ENCODE data around the gene POLE3. TPM values are rescaled to one million over a fixed set of nuclear protein-coding genes. Genes with fewer than 3 reads are reported as not detected.

The POLE3 gene
- polyA plus RNA-seq, 3 donors, result 36.1 to 113 (median 92.1) TPM

DNA sequence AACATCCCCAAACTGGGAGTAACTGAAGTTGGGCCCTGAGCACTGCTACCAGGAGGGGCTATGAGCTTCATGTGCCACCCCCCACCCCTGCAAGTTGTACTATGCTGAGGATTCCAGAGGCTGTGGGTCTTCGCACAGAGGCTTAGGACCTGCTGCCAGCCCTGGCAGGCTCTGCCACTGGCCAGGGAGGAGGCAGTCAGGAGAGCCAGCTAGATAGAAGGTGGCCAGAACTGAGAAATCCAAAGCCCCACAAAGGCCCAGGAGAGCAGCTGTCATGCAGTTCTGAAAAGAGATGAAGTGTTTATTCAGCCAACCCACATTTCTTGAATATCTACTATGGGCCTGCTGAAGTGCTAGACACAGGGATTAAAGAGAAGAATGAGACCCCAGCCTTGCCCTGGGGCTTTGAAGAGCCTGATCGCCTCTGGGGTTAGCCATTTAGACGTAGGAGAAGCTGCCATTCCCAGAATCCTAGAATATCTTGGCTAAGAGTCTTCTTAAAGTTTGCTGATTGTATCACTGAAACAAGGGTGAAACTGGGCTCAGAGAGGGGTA is 10.8 kb downstream of the POLE3 start:
- Histone ChIP-seq H3K9me3 (replicated peaks in 1 of 2; ENCODE audit: control insufficient read depth in 1 of 2, insufficient read depth in 1 of 2, low read length in 2 of 2) (no peaks in the 10 kb centered on the region), H3K36me3 (replicated peaks in 1 of 2; ENCODE audit: control insufficient read depth in 1 of 2, insufficient read depth in 2 of 2, low read length in 2 of 2) (peaks cover 3 to 17% of the 10 kb centered on the region in 2 donors), H3K27me3 (ENCODE audit: control insufficient read depth in 2 of 2, insufficient read depth in 2 of 2, low read length in 2 of 2) (no peaks in the 10 kb centered on the region), H3K4me3 (replicated peaks in 1 of 3; ENCODE audit: low read depth in 2 of 3, low read length in 3 of 3) (peak overlapping the region in 1 of 3 experiments; percentile 96), H3K4me2 (replicated peaks; ENCODE audit: extremely low read depth, low read length, poor library complexity, severe bottlenecking) (peak overlapping the region; percentile 94), H2AFZ (ENCODE audit: insufficient read depth, low read depth, low read length, poor library complexity, severe bottlenecking) (no peak overlapping the region), H3K4me1 (ENCODE audit: control insufficient read depth in 1 of 2, insufficient read depth in 2 of 2, low read length in 2 of 2) (peaks cover 44 to 52% of the 10 kb centered on the region in 2 donors), H4K20me1 (ENCODE audit: insufficient read depth, low read length) (peaks cover 7% of the 10 kb centered on the region), H3K9ac (ENCODE audit: insufficient read depth, low read length, poor library complexity, severe bottlenecking) (peak overlapping the region; percentile 78), H3K27ac (ENCODE audit: low read depth in 1 of 2, low read length in 2 of 2) (peak overlapping the region in 1 of 2 donors; percentile 6), H3K79me2 (ENCODE audit: insufficient read depth, low read length) (peaks cover 60% of the 10 kb centered on the region)
- Mint-ChIP-seq H3K4me3 (peak overlapping the region in 1 of 2 donors; percentile 73), H3K36me3 (peaks cover 18 to 21% of the 10 kb centered on the region in 2 donors), H3K27ac (peak overlapping the region in 2 of 7 donors; percentile 50 to 67), H3K4me1 (peaks cover 55% of the 10 kb centered on the region), H3K27me3 (ENCODE audit: low read depth in 3 of 3) (peaks cover 0 to 2% (median 0%) of the 10 kb centered on the region in 3 donors), H3K9me3 (no peaks in the 10 kb centered on the region)
- WGBS (ENCODE audit: insufficient coverage), result 100% methylated on average over 2 of the region's 3 CpGs
- TF ChIP-seq, protein P1, sequence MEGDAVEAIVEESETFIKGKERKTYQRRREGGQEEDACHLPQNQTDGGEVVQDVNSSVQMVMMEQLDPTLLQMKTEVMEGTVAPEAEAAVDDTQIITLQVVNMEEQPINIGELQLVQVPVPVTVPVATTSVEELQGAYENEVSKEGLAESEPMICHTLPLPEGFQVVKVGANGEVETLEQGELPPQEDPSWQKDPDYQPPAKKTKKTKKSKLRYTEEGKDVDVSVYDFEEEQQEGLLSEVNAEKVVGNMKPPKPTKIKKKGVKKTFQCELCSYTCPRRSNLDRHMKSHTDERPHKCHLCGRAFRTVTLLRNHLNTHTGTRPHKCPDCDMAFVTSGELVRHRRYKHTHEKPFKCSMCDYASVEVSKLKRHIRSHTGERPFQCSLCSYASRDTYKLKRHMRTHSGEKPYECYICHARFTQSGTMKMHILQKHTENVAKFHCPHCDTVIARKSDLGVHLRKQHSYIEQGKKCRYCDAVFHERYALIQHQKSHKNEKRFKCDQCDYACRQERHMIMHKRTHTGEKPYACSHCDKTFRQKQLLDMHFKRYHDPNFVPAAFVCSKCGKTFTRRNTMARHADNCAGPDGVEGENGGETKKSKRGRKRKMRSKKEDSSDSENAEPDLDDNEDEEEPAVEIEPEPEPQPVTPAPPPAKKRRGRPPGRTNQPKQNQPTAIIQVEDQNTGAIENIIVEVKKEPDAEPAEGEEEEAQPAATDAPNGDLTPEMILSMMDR (IDR thresholded peaks at IDR 0.05), result no peak
- no peak for DNase-seq
- intact Hi-C loops (cut with micrococcal nuclease), result loop anchor here in 1 of 2 donors (10.0 kb wide), 1 partner anchor 55 kb away; the partner anchor contains the start of genes BSPRY and WDR31

DNA sequence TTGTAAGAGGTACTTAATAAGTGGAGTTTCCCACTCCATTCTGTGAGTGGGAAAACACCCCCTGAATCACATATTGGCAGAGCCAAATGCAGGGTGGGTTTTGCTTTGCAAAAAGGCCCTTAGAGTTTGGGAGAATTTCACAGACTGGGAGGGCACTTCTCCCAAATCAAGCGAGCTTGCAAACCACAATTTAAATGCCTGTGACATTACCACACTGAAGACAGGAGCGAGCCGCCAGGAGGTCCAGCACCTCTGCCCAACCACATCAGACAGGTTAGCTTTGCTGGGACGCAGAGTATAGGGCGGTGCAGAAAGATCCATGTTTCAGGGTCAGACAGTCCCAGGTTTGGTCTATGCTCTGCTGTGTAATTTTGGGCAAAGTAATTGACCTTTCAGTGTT is 11.7 kb downstream of the POLE3 start:
- Histone ChIP-seq H3K9me3 (replicated peaks in 1 of 2; ENCODE audit: control insufficient read depth in 1 of 2, insufficient read depth in 1 of 2, low read length in 2 of 2) (no peaks in the 10 kb centered on the region), H3K27me3 (ENCODE audit: control insufficient read depth in 2 of 2, insufficient read depth in 2 of 2, low read length in 2 of 2) (no peaks in the 10 kb centered on the region), H3K4me2 (replicated peaks; ENCODE audit: extremely low read depth, low read length, poor library complexity, severe bottlenecking) (no peak overlapping the region), H4K20me1 (ENCODE audit: insufficient read depth, low read length) (peaks cover 7% of the 10 kb centered on the region), H3K36me3 (replicated peaks in 1 of 2; ENCODE audit: control insufficient read depth in 1 of 2, insufficient read depth in 2 of 2, low read length in 2 of 2) (peaks cover 4 to 21% of the 10 kb centered on the region in 2 donors), H3K79me2 (ENCODE audit: insufficient read depth, low read length) (peaks cover 60% of the 10 kb centered on the region), H3K4me1 (ENCODE audit: control insufficient read depth in 1 of 2, insufficient read depth in 2 of 2, low read length in 2 of 2) (peaks cover 34 to 43% of the 10 kb centered on the region in 2 donors), H3K9ac (ENCODE audit: insufficient read depth, low read length, poor library complexity, severe bottlenecking) (no peak overlapping the region), H3K4me3 (replicated peaks in 1 of 3; ENCODE audit: low read depth in 2 of 3, low read length in 3 of 3) (no peak overlapping the region), H2AFZ (ENCODE audit: insufficient read depth, low read depth, low read length, poor library complexity, severe bottlenecking) (no peak overlapping the region), H3K27ac (ENCODE audit: low read depth in 1 of 2, low read length in 2 of 2) (peak overlapping the region in 1 of 2 donors; percentile 6)
- Mint-ChIP-seq H3K4me3 (no peak overlapping the region), H3K9me3 (no peaks in the 10 kb centered on the region), H3K4me1 (peaks cover 46% of the 10 kb centered on the region), H3K36me3 (peaks cover 22 to 26% of the 10 kb centered on the region in 2 donors), H3K27ac (no peak overlapping the region), H3K27me3 (ENCODE audit: low read depth in 3 of 3) (peaks cover 0 to 2% (median 0%) of the 10 kb centered on the region in 3 donors)
- intact Hi-C loops (cut with micrococcal nuclease), result no loop called here
- no peak for DNase-seq
- TF ChIP-seq, protein P1 (IDR thresholded peaks at IDR 0.05), result no peak
- 100% methylated on average over 1 of the region's 5 CpGs for WGBS (ENCODE audit: insufficient coverage)
